HepG2 (cell line): ENCODE data around the gene CATSPERD. TPM values are rescaled to one million over a fixed set of nuclear protein-coding genes. Genes with fewer than 3 reads are reported as not detected.

Experiments
- ATAC-seq: fragments of 200-7000 bp; cut with Tn5 transposase; 3 replicates; pipeline ENCODE4 v1.9.1; 2020; ENCODE audit warnings: mild to moderate bottlenecking, moderate library complexity
- BruUV-seq: library from RNA; stranded (reverse); fragments of 400-500 nt; replicated peaks from 2 replicates; lab custom pipeline; 2021; lab: Mats Ljungman, UMichigan
- CTCF ChIA-PET: fragments of 300-600 bp; formaldehyde crosslinking; extraction: SDS; loops from one replicate; lab custom pipeline; 2021; ENCODE audit warnings: low total read pairs, inconsistent platforms, low intra/inter-chr PET ratio; lab: Yijun Ruan, JAX
- POLR2A ChIA-PET: fragments of 350-600 bp; sonication (Branson Sonifier 250); formaldehyde crosslinking; loops from one replicate; lab custom pipeline; 2020; ENCODE audit warnings: antibody characterized with exemption, inconsistent platforms; lab: Yijun Ruan, JAX
- DNase-seq: peaks from one replicate; pipeline ENCODE4 v3.0.0-alpha.2; 2015; ENCODE audit warnings: low spot score
- FAIRE-seq: peaks from 3 replicates; lab custom pipeline; 2011; peaks lifted over from hg19 to GRCh38; lab: Jason Lieb, UNC
- H2AFZ ChIP-seq: one replicate; pipeline ENCODE4 v1.6.1; 2011; ENCODE audit warnings: low read length, inconsistent platforms
- H3K27ac ChIP-seq: fragments of 300-600 bp; 3 replicates; pipeline ENCODE4 v1.8.0; 2011; ENCODE audit warnings: mixed run types, mild to moderate bottlenecking, mixed read lengths, low read length, inconsistent platforms; ENCODE audit not compliant: insufficient read depth; ENCODE audit errors: extremely low read length
- H3K27me3 ChIP-seq, 2 experiments: fragments of 200-600 bp in 1 of 2; 2 replicates in 1 of 2; 3 replicates in 1 of 2; pipeline versions ENCODE4 v1.6.0 to v1.8.0; 2011; ENCODE audit warnings: low read length in 2 of 2, mild to moderate bottlenecking in 2 of 2, moderate library complexity in 2 of 2, inconsistent platforms in 1 of 2; ENCODE audit not compliant: insufficient read depth in 2 of 2, control insufficient read depth in 1 of 2
- H3K36me3 ChIP-seq, 2 experiments: fragments of 200-600 bp in 1 of 2; replicated peaks in 1 of 2; 2 replicates in 1 of 2; 3 replicates in 1 of 2; pipeline versions ENCODE4 v1.5.1 to v1.8.0; 2011; ENCODE audit warnings: low read length in 2 of 2, inconsistent platforms in 1 of 2; ENCODE audit not compliant: insufficient read depth in 2 of 2, control insufficient read depth in 1 of 2
- H3K4me1 ChIP-seq: 2 replicates; pipeline ENCODE4 v1.5.1; 2012; ENCODE audit warnings: low read length, inconsistent platforms; ENCODE audit not compliant: insufficient read depth
- H3K4me2 ChIP-seq: 2 replicates; pipeline ENCODE4 v1.6.0; 2011; ENCODE audit warnings: low read depth, low read length, inconsistent platforms
- H3K4me3 ChIP-seq, 3 experiments: fragments of 200-600 bp in 1 of 3; sonication (generic), shearing (Covaris generic) in 1 of 3; replicated peaks in 1 of 3; 2 replicates each; pipeline ENCODE4 v1.5.1; 2011 to 2016; ENCODE audit warnings: low read length in 3 of 3, inconsistent platforms in 2 of 3, low read depth in 2 of 3, mild to moderate bottlenecking in 2 of 3, control low read depth in 1 of 3, mixed read lengths in 1 of 3; ENCODE audit not compliant: insufficient read depth in 1 of 3
- H3K79me2 ChIP-seq: one replicate; pipeline ENCODE4 v1.6.1; 2011; ENCODE audit warnings: low read length, inconsistent platforms; ENCODE audit not compliant: insufficient read depth
- H3K9ac ChIP-seq: 2 replicates; pipeline ENCODE4 v1.6.0; 2011; ENCODE audit warnings: mild to moderate bottlenecking, low read depth, low read length, inconsistent platforms; ENCODE audit not compliant: insufficient read depth
- H3K9me3 ChIP-seq: 2 replicates; pipeline ENCODE4 v1.5.1; 2012; ENCODE audit warnings: mild to moderate bottlenecking, low read length
- H4K20me1 ChIP-seq: 2 replicates; pipeline ENCODE4 v1.6.0; 2011; ENCODE audit warnings: inconsistent platforms, mild to moderate bottlenecking, low read length, moderate library complexity; ENCODE audit not compliant: insufficient read depth
- E2F1 ChIP-seq: sonication (generic); formaldehyde crosslinking; IDR thresholded peaks from 2 replicates; pipeline ENCODE4 v1.5.0; 2020; ENCODE audit warnings: missing genetic modification reagents
- ELK4 ChIP-seq: sonication (generic); formaldehyde crosslinking; IDR thresholded peaks from 2 replicates; pipeline ENCODE4 v1.9.0; 2021; ENCODE audit warnings: missing genetic modification reagents, borderline replicate concordance
- GPN1 ChIP-seq: sonication (generic); formaldehyde crosslinking; IDR thresholded peaks from 2 replicates; pipeline ENCODE4 v1.5.1; 2020; ENCODE audit warnings: missing genetic modification reagents, borderline replicate concordance
- HES4 ChIP-seq: sonication (generic); formaldehyde crosslinking; IDR thresholded peaks from 2 replicates; pipeline ENCODE4 v1.9.0; 2021; ENCODE audit warnings: mild to moderate bottlenecking, missing genetic modification reagents, borderline replicate concordance
- ZNF280D ChIP-seq: sonication (generic); formaldehyde crosslinking; IDR thresholded peaks from 2 replicates; pipeline ENCODE4 v1.5.1; 2020; ENCODE audit warnings: mild to moderate bottlenecking, missing genetic modification reagents
- ZNF629 ChIP-seq: sonication (generic); formaldehyde crosslinking; conservative IDR thresholded peaks from 2 replicates; pipeline ENCODE4 v1.5.0; 2020; ENCODE audit warnings: missing genetic modification reagents
- ZNF710 ChIP-seq: sonication (generic); formaldehyde crosslinking; IDR thresholded peaks from 2 replicates; pipeline ENCODE4 v1.5.0; 2020; ENCODE audit warnings: mild to moderate bottlenecking, missing genetic modification reagents, borderline replicate concordance
- WGBS: methylation state at CpG from one replicate; pipeline ENCODE4 v1.1.6; 2017; ENCODE audit warnings: low lambda C conversion rate; 5-methylcytosine and 5-hydroxymethylcytosine counted together
- in situ Hi-C: cut with HindIII; loops from 2 replicates; pipeline ENCODE4 v1.10.0; 2017; ENCODE audit warnings: low pct_unique_long_range_greater_than_20kb; ENCODE audit not compliant: extremely low pct_ligation_motif_present
- intact Hi-C: fragments of 100-400 bp; cut with micrococcal nuclease; formaldehyde crosslinking; loops from one replicate; pipeline ENCODE4 v1.10.0; 2022; ENCODE audit not compliant: unreplicated experiment
- polyA plus RNA-seq, 8 experiments: library from polyadenylated mRNA; depleted of rRNA in 3 of 8; stranded (reverse) in 7 of 8; unstranded in 1 of 8; fragments of >200 nt; fragmentation: Illumina TruSeq in 4 of 8; extraction: Trizol in 4 of 8; gene quantifications; 2 replicates each; pipeline versions ENCODE4 v1.2.1 to v1.2.3, GENCODE V29; 2011 to 2016; ENCODE audit warnings: low read depth in 4 of 8, missing spikeins in 1 of 8, mixed read lengths in 1 of 8; ENCODE audit not compliant: insufficient read depth in 1 of 8
- total RNA-seq, 5 experiments: library from RNA; depleted of rRNA; stranded (reverse); fragments of >200 nt; fragmentation: Illumina TruSeq; extraction: Trizol; gene quantifications; 2 replicates each; pipeline ENCODE4 v1.2.3, GENCODE V29; 2016; ENCODE audit warnings: low read depth in 1 of 5

Gene CATSPERD
- total and polyA plus RNA-seq, 2 of the 13 experiments (the other 11 are each of a cell fraction or from before 2014, with no cell fraction given) = 0.04 TPM; not detected in 1

- ChIA-PET POLR2A (interaction anchor here (1.8 kb wide), 1 partner anchor 59 kb away, joined by 5 read pairs; the partner anchor contains the start of genes SAFB and SAFB2), CTCF (no interaction called here)
- in situ Hi-C loops = no loop called here
- Histone ChIP-seq H3K4me3 (peak overlapping the region in 2 of 3 experiments; percentile 34 to 100; a peak in 3 of 6 replicates), H3K9me3 (no peaks in the 10 kb centered on the region), H2AFZ (no peak overlapping the region), H3K79me2 (peaks cover 7% of the 10 kb centered on the region), H3K9ac (peak overlapping the region; percentile 86; the same call in 1 of the 2 replicates), H3K36me3 (no peaks in the 10 kb centered on the region), H3K27me3 (no peaks in the 10 kb centered on the region; a peak in 1 of 5 replicates), H3K4me2 (peak overlapping the region; percentile 92), H3K4me1 (peaks cover 35% of the 10 kb centered on the region)
- no TSS peak for BruUV-seq
- intact Hi-C loops = no loop called here
- WGBS = 71% methylated on average over 17 of the region's 17 CpGs
- no peak for DNase-seq
- FAIRE-seq = no peak
- ATAC-seq = no peak
- peak; percentile 89; the same call in 1 of the 2 replicates for TF ChIP-seq ZNF710
- no peak for TF ChIP-seq HES4
- no peak for TF ChIP-seq E2F1
- no peak for TF ChIP-seq GPN1 (CRISPR knock-in tag)
- TF ChIP-seq ELK4 (CRISPR knock-in tag) = no peak
- no peak for TF ChIP-seq ZNF280D
- no peak for TF ChIP-seq ZNF629
- TF ChIP-seq, all 625 proteins: peak for 1
- no peak overlapping the region for H3K27ac ChIP-seq
- no peaks in the 10 kb centered on the region for H4K20me1 ChIP-seq
Observed at GRCh38 chr19:5681391-5682106, 38.9 kb upstream of the CATSPERD start.
